Colonic mucosa (tissue), 4 donors: ENCODE data around the gene C1QC. TPM values are rescaled to one million over a fixed set of nuclear protein-coding genes. Genes with fewer than 3 reads are reported as not detected.

Experiments used
- DNase-seq: peaks from one replicate; pipeline ENCODE4 v3.0.0-alpha.2; 2020
- H3K27ac ChIP-seq: fragments of 200-600 bp; one replicate; pipeline ENCODE4 v1.8.0; 2021
- H3K27me3 ChIP-seq: fragments of 200-600 bp; one replicate; pipeline ENCODE4 v1.8.0; 2021
- H3K36me3 ChIP-seq: fragments of 200-600 bp; one replicate; pipeline ENCODE4 v1.8.0; 2021
- H3K4me1 ChIP-seq: fragments of 200-600 bp; one replicate; pipeline ENCODE4 v1.8.0; 2021; ENCODE audit warnings: mild to moderate bottlenecking
- H3K4me3 ChIP-seq: fragments of 200-600 bp; one replicate; pipeline ENCODE4 v1.8.0; 2021
- H3K9ac ChIP-seq, 2 donors: one replicate each; pipeline ENCODE4 v1.7.0; 2013; ENCODE audit warnings: control low read depth in 2 of 2, low read depth in 2 of 2, low read length in 2 of 2
- H3K9me3 ChIP-seq: fragments of 200-600 bp; one replicate; pipeline ENCODE4 v1.8.0; 2021
- intact Hi-C: fragments of 100-400 bp; cut with DNase I; formaldehyde crosslinking; loops from one replicate; pipeline ENCODE4 v1.14.1; 2022
- total RNA-seq, 2 donors: library from RNA; stranded (reverse); fragmentation: NEBNext Ultra II Directional in 1 of 2; extraction: Animal tissue kit (Norgen Biotek cat#: 25700) in 1 of 2; gene quantifications; one replicate each; pipeline ENCODE4 v1.2.1, GENCODE V29; 2021
- TF ChIP-seq, protein P1 (sequence below): fragments of 200-600 bp; IDR thresholded peaks from one replicate; pipeline ENCODE4 v1.8.0; 2022; ENCODE audit warnings: antibody characterized with exemption, mild to moderate bottlenecking
- donor health status: healthy.
- donor health status: DM: no; HTN: no; CAD: no.
- donor health status: DM: no; HTN: no; CAD: no.

Gene C1QC
- total RNA-seq, 2 donors from 2014 or later = 45.4 to 80.9 TPM

DNA sequence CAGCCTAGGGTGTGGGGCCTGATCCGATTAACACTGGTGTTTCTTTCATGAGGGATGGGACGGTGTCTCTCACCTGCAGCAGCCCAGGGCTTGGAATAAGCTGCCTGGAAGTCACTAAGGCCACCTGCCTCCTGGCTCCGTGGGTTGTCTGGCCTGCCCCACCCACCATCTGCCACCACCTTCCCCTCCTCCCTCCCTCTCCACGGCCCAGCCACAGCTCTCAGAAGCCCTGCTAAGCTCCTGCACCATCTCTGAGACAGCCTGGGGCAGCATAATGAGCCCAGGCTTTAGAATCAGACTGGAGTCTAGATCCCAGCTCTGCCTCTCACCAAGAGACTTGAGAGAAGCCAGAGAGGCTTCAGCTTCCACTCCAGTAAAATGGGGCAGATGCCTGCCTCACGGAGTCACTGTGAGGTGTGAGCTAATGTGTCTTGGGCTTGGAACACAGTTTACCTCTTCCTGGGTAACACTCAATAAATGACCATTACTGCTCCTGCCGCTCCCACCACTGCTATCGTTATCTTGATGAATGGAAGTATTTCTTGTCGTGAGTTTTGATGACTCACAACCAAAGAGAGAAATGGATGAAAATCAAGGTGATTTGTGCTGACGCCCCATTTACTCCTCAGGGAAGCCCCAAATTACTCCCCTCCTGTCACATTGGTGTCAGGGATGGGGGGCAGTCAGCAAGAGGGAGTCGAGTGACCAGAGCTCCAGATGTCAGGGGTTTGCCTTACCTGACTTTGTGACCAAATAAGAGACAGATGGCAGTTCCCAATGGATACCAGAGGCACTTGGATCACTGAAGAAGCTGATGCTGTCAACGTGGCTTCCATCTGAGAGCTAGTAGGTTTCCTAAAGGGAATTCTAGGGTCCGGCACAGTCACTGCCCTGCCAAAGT, 30.5 kb upstream of the C1QC start:
- Histone ChIP-seq H3K27ac (no peak overlapping the region), H3K4me3 (no peak overlapping the region), H3K9ac (no peak overlapping the region), H3K9me3 (no peaks in the 10 kb centered on the region), H3K4me1 (no peaks in the 10 kb centered on the region), H3K36me3 (no peaks in the 10 kb centered on the region), H3K27me3 (peaks cover 13% of the 10 kb centered on the region)
- intact Hi-C loops = no loop called here
- no peak for DNase-seq
- TF ChIP-seq, protein P1, sequence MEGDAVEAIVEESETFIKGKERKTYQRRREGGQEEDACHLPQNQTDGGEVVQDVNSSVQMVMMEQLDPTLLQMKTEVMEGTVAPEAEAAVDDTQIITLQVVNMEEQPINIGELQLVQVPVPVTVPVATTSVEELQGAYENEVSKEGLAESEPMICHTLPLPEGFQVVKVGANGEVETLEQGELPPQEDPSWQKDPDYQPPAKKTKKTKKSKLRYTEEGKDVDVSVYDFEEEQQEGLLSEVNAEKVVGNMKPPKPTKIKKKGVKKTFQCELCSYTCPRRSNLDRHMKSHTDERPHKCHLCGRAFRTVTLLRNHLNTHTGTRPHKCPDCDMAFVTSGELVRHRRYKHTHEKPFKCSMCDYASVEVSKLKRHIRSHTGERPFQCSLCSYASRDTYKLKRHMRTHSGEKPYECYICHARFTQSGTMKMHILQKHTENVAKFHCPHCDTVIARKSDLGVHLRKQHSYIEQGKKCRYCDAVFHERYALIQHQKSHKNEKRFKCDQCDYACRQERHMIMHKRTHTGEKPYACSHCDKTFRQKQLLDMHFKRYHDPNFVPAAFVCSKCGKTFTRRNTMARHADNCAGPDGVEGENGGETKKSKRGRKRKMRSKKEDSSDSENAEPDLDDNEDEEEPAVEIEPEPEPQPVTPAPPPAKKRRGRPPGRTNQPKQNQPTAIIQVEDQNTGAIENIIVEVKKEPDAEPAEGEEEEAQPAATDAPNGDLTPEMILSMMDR = no peak

DNA sequence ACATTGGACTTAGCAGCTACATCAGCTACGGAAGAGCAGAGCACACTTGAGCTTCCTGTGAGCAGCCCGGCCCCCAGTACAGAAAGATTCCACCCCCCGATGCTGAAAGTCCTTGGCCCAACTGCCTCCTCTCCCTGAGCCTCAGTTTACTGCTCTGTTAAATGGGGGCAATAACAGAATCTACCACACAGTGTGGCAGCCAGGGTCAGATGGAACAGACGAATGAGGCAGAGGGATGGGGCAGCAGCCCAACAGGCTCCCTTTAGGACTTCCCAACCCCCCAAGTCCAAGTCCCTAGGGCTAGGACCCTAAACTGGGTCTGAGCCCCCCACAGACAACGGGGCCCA, 29.9 kb upstream of the C1QC start:
- DNase-seq = no peak
- H3K4me1 ChIP-seq = no peaks in the 10 kb centered on the region
- H3K36me3 ChIP-seq = no peaks in the 10 kb centered on the region
- no peak overlapping the region for H3K9ac ChIP-seq
- no peak overlapping the region for H3K4me3 ChIP-seq
- intact Hi-C loops = no loop called here
- TF ChIP-seq, protein P1 = no peak
- H3K27ac ChIP-seq = no peak overlapping the region
- H3K27me3 ChIP-seq = peaks cover 17% of the 10 kb centered on the region
- no peaks in the 10 kb centered on the region for H3K9me3 ChIP-seq

DNA sequence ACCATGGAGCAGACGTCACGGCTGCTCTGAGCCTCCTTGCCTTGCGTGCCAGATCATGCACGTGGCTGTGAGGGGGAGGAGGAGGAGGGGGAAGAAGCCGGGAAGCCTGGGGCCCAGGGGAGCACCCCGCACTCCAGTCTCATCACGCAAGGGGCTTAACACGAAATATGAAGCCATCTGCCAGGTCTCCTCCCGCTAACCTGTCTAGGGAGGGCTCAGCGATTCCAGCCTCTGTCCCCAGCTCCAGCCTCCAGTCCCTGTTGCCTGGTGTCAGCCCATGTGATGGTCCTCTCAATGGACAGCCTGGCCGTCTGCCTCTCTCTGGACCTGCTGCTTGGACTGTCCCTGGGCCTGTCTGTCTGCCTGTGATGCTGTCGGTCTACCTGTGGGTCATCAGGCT, 29.5 kb upstream of the C1QC start:
- TF ChIP-seq, protein P1 = no peak
- intact Hi-C loops = no loop called here
- Histone ChIP-seq H3K27me3 (peaks cover 17% of the 10 kb centered on the region), H3K4me1 (no peaks in the 10 kb centered on the region), H3K9me3 (no peaks in the 10 kb centered on the region), H3K36me3 (no peaks in the 10 kb centered on the region), H3K4me3 (no peak overlapping the region), H3K9ac (no peak overlapping the region), H3K27ac (no peak overlapping the region)
- no peak for DNase-seq

DNA sequence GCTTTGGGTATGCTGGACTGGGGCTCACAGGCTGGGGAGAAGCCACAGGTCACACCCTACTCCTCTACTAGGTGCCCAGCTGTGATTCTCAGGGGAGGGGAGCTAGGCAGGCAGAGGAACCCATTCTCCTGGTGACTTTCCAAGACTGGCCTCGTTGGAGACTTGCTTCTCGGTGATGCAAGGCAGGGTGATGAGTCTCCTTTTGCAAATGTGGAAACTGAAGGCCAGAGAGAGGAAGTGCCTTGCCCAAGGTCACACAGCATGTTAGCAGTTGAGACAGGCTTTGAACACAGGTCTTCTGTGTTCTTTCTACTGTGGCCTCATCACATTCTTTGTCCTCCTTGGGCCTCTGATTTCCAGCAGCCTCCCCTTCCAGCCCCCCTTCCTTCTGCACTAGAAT, 27.5 kb upstream of the C1QC start:
- intact Hi-C loops = no loop called here
- Histone ChIP-seq H3K4me1 (no peaks in the 10 kb centered on the region), H3K9ac (no peak overlapping the region), H3K9me3 (no peaks in the 10 kb centered on the region), H3K27me3 (peaks cover 17% of the 10 kb centered on the region), H3K36me3 (no peaks in the 10 kb centered on the region), H3K27ac (no peak overlapping the region), H3K4me3 (no peak overlapping the region)
- DNase-seq = no peak
- TF ChIP-seq, protein P1 = no peak

DNA sequence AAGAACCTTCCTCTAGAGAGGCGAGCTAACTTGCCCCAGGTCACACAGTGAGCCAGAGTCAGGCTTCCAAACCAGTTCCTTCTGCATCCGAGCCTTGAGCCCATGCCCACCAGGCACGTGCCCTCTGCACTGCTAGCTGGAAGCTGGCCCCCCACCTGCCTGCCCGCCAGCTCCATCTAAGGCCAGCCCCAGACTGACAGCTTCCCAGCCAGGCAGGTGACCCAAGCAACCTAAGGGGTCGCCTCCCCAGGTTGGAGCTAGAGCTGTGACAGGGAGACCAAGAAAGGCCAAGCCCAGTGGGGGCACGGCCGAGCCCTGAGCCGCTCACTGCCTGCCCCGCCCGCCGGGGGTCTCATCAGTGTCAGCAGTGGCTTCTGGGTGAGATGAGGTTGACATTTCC, 26.9 kb upstream of the C1QC start:
- no peaks in the 10 kb centered on the region for H3K36me3 ChIP-seq
- H3K4me3 ChIP-seq = no peak overlapping the region
- TF ChIP-seq, protein P1 = no peak
- H3K4me1 ChIP-seq = no peaks in the 10 kb centered on the region
- peaks cover 17% of the 10 kb centered on the region for H3K27me3 ChIP-seq
- H3K9ac ChIP-seq = no peak overlapping the region
- no peak overlapping the region for H3K27ac ChIP-seq
- DNase-seq = no peak
- no peaks in the 10 kb centered on the region for H3K9me3 ChIP-seq
- intact Hi-C loops = no loop called here
